ENCODE data around the gene TEX48. TPM values are rescaled to one million over a fixed set of nuclear protein-coding genes. Genes with fewer than 3 reads are reported as not detected.

TEX48 gene
- total RNA-seq, 4 donors from 2014 or later, result not detected

GRCh38 chr9:114724744-114725143, 42.8 kb upstream of the TEX48 start:
- Histone ChIP-seq H3K4me3 (no peak overlapping the region), H3K4me1 (peaks cover 0 to 5% (median 0%) of the 10 kb centered on the region in 4 donors), H3K27me3 (no peaks in the 10 kb centered on the region), H3K27ac (no peak overlapping the region), H3K36me3 (no peaks in the 10 kb centered on the region), H3K9me3 (no peaks in the 10 kb centered on the region)
- in situ Hi-C loops (cut with MboI; ENCODE audit: low pct_ligation_motif_present in 1 of 4, low pct_unique_long_range_greater_than_20kb in 1 of 4, low sequenced_read_pairs in 3 of 4) (no loop called here), intact Hi-C loops (cut with DNase I; ENCODE audit: low total_unique reads) (no loop called here)
- TF ChIP-seq EP300 (IDR thresholded peaks at IDR 0.05; ENCODE audit: low read depth) (no peak), CTCF (IDR thresholded peaks at IDR 0.05) (no peak), POLR2A (IDR thresholded peaks at IDR 0.05) (no peak), POLR2AphosphoS5 (IDR thresholded peaks at IDR 0.05) (no peak)
- WGBS, 2 donors (ENCODE audit: low coverage in 1 of 2), result 85 to 100% methylated on average over 2 to 3 of the region's 3 CpGs
- DNase-seq, result no peak

- Histone ChIP-seq H3K27ac (no peak overlapping the region), H3K36me3 (no peaks in the 10 kb centered on the region), H3K4me3 (no peak overlapping the region), H3K4me1 (peaks cover 0 to 5% (median 0%) of the 10 kb centered on the region in 4 donors), H3K27me3 (no peaks in the 10 kb centered on the region), H3K9me3 (no peaks in the 10 kb centered on the region)
- DNase-seq, result no peak
- in situ Hi-C loops (cut with MboI; ENCODE audit: low pct_ligation_motif_present in 1 of 4, low pct_unique_long_range_greater_than_20kb in 1 of 4, low sequenced_read_pairs in 3 of 4) (no loop called here), intact Hi-C loops (cut with DNase I; ENCODE audit: low total_unique reads) (no loop called here)
- WGBS, 2 donors (ENCODE audit: low coverage in 1 of 2), result 83 to 89% methylated on average over 1 of the region's 1 CpG
- TF ChIP-seq POLR2A (IDR thresholded peaks at IDR 0.05), result no peak
- TF ChIP-seq POLR2AphosphoS5 (IDR thresholded peaks at IDR 0.05), result no peak
- no peak for TF ChIP-seq CTCF (IDR thresholded peaks at IDR 0.05)
- no peak for TF ChIP-seq EP300 (IDR thresholded peaks at IDR 0.05; ENCODE audit: low read depth)
Observed at GRCh38 chr9:114723931-114724330, 41.9 kb upstream of the TEX48 start.

- Histone ChIP-seq H3K27me3 (no peaks in the 10 kb centered on the region), H3K4me3 (no peak overlapping the region), H3K36me3 (no peaks in the 10 kb centered on the region), H3K9me3 (no peaks in the 10 kb centered on the region), H3K4me1 (peaks cover 0 to 5% (median 0%) of the 10 kb centered on the region in 4 donors), H3K27ac (no peak overlapping the region)
- TF ChIP-seq POLR2AphosphoS5 (IDR thresholded peaks at IDR 0.05), result no peak
- no peak for TF ChIP-seq CTCF (IDR thresholded peaks at IDR 0.05)
- TF ChIP-seq POLR2A (IDR thresholded peaks at IDR 0.05), result no peak
- no peak for TF ChIP-seq EP300 (IDR thresholded peaks at IDR 0.05; ENCODE audit: low read depth)
- WGBS, 2 donors (ENCODE audit: low coverage in 1 of 2), result 0 to 75% methylated on average over 1 to 7 of the region's 7 CpGs
- in situ Hi-C loops (cut with MboI; ENCODE audit: low pct_ligation_motif_present in 1 of 4, low pct_unique_long_range_greater_than_20kb in 1 of 4, low sequenced_read_pairs in 3 of 4) (no loop called here), intact Hi-C loops (cut with DNase I; ENCODE audit: low total_unique reads) (no loop called here)
- DNase-seq, result no peak
Observed at GRCh38 chr9:114722937-114723620, 41.1 kb upstream of the TEX48 start.

GRCh38 chr9:114722081-114722621, 40.2 kb upstream of the TEX48 start:
- Histone ChIP-seq H3K9me3 (no peaks in the 10 kb centered on the region), H3K27me3 (no peaks in the 10 kb centered on the region), H3K27ac (no peak overlapping the region), H3K4me3 (no peak overlapping the region), H3K36me3 (no peaks in the 10 kb centered on the region), H3K4me1 (peaks cover 0 to 5% (median 0%) of the 10 kb centered on the region in 4 donors)
- DNase-seq, result no peak
- WGBS, 2 donors (ENCODE audit: low coverage in 1 of 2), result 53 to 58% methylated on average over 6 to 7 of the region's 7 CpGs
- no peak for TF ChIP-seq CTCF (IDR thresholded peaks at IDR 0.05)
- no peak for TF ChIP-seq POLR2A (IDR thresholded peaks at IDR 0.05)
- TF ChIP-seq POLR2AphosphoS5 (IDR thresholded peaks at IDR 0.05), result no peak
- TF ChIP-seq EP300 (IDR thresholded peaks at IDR 0.05; ENCODE audit: low read depth), result no peak
- intact Hi-C loops (cut with DNase I; ENCODE audit: low total_unique reads), result no loop called here
- in situ Hi-C loops (cut with MboI; ENCODE audit: low pct_ligation_motif_present in 1 of 4, low pct_unique_long_range_greater_than_20kb in 1 of 4, low sequenced_read_pairs in 3 of 4), result no loop called here

Measured in transverse colon (tissue), 4 donors.